ENCODE measurements around the gene POU2AF1.

POU2AF1 gene

GRCh38 chr11:111319296-111319695 is 59.8 kb downstream of the POU2AF1 start:
- H3K4me3 ChIP-seq (ENCODE audit: low read depth, low read length): no peak overlapping the region
- DNase-seq (ENCODE audit: low read depth): no peak

GRCh38 chr11:111312076-111312475 is 67.0 kb downstream of the POU2AF1 start:
- no peak for DNase-seq (ENCODE audit: low read depth)
- no peak overlapping the region for H3K4me3 ChIP-seq (ENCODE audit: low read depth, low read length)
- no peak for TF ChIP-seq CTCF (IDR thresholded peaks at IDR 0.05; ENCODE audit: low read depth, low read length, missing control alignments)

More at GRCh38 chr11:111319296-111319695, 59.8 kb downstream of the POU2AF1 start:
- TF ChIP-seq CTCF (IDR thresholded peaks at IDR 0.05; ENCODE audit: low read depth, low read length, missing control alignments): no peak

- H3K4me3 ChIP-seq (ENCODE audit: low read depth, low read length): no peak overlapping the region
- TF ChIP-seq CTCF (IDR thresholded peaks at IDR 0.05; ENCODE audit: low read depth, low read length, missing control alignments): no peak
- no peak for DNase-seq (ENCODE audit: low read depth)
These were observed 68.4 kb downstream of the POU2AF1 start for GRCh38 chr11:111310723-111311122.

GRCh38 chr11:111310088-111310487 is 69.0 kb downstream of the POU2AF1 start:
- no peak for DNase-seq (ENCODE audit: low read depth)
- H3K4me3 ChIP-seq (ENCODE audit: low read depth, low read length): no peak overlapping the region
- no peak for TF ChIP-seq CTCF (IDR thresholded peaks at IDR 0.05; ENCODE audit: low read depth, low read length, missing control alignments)

- DNase-seq (ENCODE audit: low read depth): no peak
- TF ChIP-seq CTCF (IDR thresholded peaks at IDR 0.05; ENCODE audit: low read depth, low read length, missing control alignments): no peak
These were observed 69.7 kb downstream of the POU2AF1 start for GRCh38 chr11:111309215-111309915.

GRCh38 chr11:111308140-111308539 is 70.9 kb downstream of the POU2AF1 start:
- TF ChIP-seq CTCF (IDR thresholded peaks at IDR 0.05; ENCODE audit: low read depth, low read length, missing control alignments): no peak
- DNase-seq (ENCODE audit: low read depth): no peak

More at GRCh38 chr11:111309215-111309915, 69.7 kb downstream of the POU2AF1 start:
- no peak overlapping the region for H3K4me3 ChIP-seq (ENCODE audit: low read depth, low read length)

More at GRCh38 chr11:111308140-111308539, 70.9 kb downstream of the POU2AF1 start:
- no peak overlapping the region for H3K4me3 ChIP-seq (ENCODE audit: low read depth, low read length)
